Superior temporal gyrus (tissue), 1 donor: ENCODE measurements around the gene CLSTN3.

ENCODE experiments used
- DNase-seq: peaks from one replicate; pipeline ENCODE4 v3.0.0-alpha.2; 2016; ENCODE audit errors: extremely low spot score

Gene CLSTN3

DNA sequence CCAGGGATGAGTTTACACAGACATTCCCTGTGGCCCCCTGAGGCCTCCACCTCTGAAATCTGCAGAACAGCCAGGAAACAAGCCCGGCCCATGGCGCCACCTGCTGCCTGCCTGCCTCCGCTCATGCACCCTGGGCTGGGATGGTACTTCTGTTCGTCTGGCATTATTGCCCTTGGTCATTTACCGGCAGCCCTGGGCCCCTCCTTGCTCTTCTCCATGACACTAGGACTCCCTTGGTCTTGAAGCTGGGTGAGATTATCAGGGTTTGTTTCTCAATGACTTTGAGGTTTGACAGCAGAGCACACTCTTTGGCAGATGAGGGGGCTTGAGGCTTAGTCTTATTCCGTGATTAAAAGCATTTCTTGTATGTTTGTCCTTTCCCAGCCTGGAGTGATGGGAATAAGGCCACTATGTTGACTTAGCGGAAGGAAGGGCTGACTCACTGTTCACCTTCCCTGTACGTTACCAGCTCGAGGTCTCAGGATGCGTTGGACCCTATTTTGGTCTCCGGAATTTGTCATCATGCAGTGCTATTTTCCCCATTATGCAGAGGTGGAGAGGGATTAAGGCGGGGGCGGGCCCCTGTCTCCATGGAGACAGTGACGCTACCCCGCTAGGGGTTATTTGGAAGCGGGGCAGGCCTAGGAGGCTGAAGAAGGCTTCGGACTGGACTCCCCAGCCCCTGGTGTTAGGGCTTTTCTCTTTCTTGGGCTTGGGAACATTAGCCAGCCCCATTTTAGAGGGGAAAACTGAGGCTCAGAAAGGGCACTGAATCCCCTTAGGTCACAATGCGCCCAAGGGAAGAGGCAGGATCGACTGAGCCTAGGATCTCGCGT is 58.6 kb downstream of the CLSTN3 start:
- DNase-seq: peak; percentile 80

DNA sequence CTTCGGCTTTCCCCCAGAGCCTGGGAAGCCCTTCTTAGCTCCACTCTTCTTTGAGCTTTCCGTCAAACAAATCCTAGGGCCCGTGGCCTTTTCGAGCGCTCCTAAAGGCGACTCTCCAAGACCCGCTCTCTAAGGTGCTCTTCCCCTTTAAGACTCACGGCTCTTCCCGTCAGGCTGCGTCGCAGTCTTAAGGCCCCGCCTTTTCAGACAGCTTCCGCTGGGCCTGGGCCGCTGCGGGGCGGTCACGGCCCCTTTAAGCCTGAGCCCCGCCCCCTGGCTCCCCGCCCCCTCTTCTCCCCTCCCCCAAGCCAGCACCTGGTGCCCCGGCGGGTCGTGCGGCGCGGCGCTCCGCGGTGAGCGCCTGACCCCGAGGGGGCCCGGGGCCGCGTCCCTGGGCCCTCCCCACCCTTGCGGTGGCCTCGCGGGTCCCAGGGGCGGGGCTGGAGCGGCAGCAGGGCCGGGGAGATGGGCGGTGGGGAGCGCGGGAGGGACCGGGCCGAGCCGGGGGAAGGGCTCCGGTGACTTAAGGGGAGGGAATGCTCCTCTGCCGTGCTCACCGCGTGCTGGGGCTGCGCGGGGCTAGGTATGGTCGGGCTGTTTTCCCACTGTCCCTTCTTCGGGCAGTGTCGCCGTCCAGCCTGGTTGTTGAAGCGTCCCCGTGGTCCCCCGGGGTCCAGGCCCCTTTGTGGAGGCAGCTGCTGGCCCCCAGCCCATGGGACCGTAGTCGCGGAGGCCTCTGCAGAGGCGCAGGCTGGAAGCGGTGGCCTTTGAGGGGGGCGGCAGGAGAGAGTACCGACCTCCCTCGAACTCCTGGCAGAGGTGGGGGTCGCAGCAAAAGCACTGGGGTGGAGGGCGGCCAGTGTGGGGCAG is 59.5 kb downstream of the CLSTN3 start, which contains the start of gene PEX5:
TSS of gene PEX5 (plus strand) at position 289 of the 870 bp plus-strand sequence. CDS start 692 bp downstream, outside the sequence.
- DNase-seq: peak; percentile 96

DNA sequence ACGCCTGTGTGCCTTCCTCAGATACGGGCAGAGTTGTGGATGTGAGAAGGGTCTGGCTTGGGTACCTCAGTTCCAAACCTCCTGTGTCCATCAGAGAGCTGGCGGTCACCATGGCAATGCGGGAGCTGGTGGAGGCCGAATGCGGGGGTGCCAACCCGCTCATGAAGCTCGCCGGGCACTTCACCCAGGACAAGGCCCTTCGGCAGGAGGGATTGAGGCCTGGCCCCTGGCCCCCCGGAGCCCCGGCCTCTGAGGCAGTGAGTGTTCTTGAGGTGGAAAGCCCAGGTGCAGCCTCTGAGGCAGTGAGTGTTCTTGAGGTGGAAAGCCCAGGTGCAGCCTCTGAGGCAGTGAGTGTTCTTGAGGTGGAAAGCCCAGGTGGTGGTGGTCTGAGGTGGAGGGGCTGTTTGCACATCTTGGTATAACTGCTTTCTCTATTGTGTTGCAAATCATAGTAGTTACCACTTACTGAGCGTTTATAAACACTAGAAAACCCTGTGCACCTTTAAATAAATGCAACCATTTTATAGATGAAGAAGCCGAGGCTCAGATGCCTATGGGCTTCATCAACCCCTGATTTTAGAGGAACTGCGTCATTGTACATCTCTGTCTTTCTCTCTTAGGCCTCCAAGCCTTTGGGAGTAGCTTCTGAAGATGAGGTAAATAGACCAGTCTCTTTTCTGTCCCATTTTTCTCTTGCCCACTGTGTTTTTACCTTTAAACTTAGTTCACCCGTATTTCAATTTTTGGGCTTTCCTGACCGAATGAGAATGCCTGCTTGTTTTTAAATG is 60.3 kb downstream of the CLSTN3 start:
- peak; percentile 24 for DNase-seq

DNA sequence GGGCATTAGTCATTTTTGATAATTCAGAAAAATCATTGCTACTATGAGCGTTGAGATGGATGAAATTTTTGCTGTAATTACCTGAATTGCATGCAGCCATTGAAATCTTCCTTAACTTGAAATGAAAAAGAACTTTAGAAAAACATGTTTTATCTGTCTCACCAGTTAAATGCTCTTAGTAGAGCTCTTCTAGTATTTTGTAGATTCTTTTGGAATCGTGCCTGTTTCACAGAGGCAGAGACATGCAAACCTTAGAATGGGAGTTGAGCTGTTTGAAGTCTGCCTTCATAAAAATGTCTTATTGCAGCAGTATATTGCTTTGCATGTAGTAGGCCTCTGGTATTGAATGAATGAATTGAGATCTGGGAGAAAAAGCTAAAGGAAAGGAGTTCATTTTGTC is 63.5 kb downstream of the CLSTN3 start:
- DNase-seq: peak; percentile 13

DNA sequence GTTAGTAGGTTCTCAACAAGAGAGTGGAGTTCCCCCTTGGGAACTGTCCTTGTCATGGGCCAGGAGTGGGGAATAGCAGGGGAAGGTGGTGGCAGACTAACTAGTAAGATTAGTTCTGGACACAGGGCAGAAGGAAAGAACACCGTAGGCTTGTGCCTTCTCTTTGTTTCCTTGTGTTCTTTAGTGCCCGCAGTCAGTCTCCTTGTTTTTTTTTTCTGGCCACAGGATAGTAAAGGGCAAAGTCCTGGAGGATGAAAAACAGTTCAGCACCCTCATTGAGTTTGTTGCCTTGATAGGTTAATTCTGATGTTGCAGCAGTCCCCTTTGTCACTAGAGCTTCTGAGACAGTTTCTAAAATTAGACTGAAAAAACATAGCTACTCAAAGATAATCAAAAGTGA is 67.7 kb downstream of the CLSTN3 start:
- DNase-seq: no peak

DNA sequence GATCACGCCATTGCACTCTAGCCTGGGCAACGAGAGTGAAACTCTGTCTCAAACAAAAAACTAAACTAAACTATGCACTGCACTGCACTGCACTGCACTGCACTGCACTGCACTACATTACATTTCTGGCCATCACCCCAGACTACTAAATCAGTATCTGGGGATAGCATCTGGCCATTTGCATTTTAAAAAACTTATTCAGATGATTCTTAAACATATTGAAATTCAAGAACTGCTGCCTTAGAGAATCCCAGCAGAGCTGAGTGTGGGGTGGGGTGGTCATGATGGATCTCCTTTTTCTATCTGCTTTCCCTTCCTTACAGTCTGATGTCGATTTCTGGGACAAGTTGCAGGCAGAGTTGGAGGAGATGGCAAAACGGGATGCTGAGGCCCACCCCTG is 72.9 kb downstream of the CLSTN3 start:
- no peak for DNase-seq

DNA sequence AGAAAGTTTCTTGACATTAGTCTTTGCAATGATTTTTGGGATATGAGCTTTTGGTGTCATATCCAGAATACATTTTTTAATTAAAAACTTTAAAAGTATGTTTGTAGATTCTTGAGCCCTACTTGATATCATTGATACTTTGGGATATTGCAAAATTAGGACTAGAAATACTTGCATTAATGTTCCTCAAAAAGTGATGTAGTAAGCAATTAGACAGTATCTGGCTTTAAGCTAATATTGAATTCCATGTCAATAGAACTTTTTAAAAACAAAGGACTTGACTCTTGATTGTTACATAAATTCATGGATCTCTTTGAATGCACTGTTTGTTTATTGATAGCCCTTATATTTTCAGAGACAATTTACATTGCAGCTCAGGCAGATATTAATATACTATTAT is 74.9 kb downstream of the CLSTN3 start:
- no peak for DNase-seq

DNA sequence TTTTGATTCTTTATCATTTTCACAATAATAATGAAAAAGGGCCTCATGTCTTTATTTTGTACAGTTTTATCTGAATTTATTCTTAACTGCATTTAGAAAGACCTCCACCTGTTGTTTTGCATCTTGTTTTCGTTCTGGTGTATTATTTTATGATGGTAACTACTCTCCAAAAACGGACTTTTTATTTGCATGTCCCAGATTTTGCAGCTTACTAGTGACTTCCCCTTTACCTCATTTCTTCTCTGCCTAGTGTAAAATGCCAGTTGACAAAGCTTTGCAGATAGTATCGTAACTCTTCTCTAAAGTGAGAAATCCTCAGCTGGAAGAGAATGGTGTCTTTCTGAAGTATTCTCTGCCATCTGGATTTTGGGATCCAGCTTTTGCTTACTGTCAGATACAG is 76.5 kb downstream of the CLSTN3 start:
- DNase-seq: no peak

DNA sequence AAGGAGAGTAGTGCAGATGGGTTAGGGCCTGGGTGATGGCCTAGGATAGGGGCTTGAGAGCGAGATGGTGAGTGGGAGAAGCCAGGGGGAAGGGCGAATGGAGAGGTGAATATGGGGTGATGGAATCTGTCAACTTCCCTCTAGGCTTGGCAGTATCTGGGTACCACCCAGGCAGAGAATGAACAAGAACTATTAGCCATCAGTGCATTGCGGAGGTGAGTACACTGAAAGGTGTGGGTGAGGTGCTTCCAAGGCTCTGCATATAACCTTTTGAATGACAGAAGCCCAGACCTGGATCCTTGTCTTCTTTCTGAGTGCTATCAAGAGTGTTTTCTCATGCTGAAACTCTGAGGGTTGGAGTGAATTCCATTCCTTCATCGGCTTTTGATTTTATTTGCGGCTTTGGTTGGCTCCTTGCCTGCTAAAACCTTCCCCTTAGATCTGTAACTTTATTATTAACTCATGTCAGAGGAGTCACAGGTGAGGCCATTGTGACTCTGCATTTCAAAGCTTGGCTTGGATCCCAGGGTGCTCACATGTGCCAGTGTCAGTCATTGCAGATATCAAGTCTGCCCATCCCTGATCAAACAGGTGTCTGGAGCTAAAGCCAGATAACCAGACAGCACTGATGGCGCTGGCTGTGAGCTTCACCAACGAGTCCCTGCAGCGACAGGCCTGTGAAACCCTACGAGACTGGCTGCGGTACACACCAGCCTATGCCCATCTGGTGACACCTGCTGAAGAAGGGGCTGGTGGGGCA is 77.9 kb downstream of the CLSTN3 start:
- no peak for DNase-seq
